Activated T-helper 2 cell treated with anti-CD3 and anti-CD28 coated beads, Interferon-gamma antibody, Interleukin-2, Interleukin-4, amounts not matched to agents 10 μg/mL and 5 μg/mL and 100 μg/mL, durations not matched to agents 14 hours and 24 hours and 36 hours (primary cell): ENCODE results near the gene TBCK. TPM values are rescaled to one million over a fixed set of nuclear protein-coding genes. Genes with fewer than 3 reads are reported as not detected.
"Not testable (repeated sequence)": the region's sequence is repeated elsewhere in the genome, so short reads cannot be mapped to it uniquely, and the experiment has no call there.

Experiments
- DNase-seq: peaks from one replicate; pipeline ENCODE4 v3.0.0; 2021; ENCODE audit warnings: low spot score
- H3K27ac Mint-ChIP-seq: one replicate; pipeline ENCODE4 v1.8.0; 2021; ENCODE audit warnings: mixed read lengths
- H3K27me3 Mint-ChIP-seq: one replicate; pipeline ENCODE4 v1.8.0; 2021; ENCODE audit warnings: low read depth, mixed read lengths
- H3K36me3 Mint-ChIP-seq: one replicate; pipeline ENCODE4 v1.8.0; 2021; ENCODE audit warnings: low read depth, mixed read lengths
- H3K4me1 Mint-ChIP-seq: one replicate; pipeline ENCODE4 v1.8.0; 2021; ENCODE audit warnings: low read depth, mixed read lengths
- H3K4me3 Mint-ChIP-seq: one replicate; pipeline ENCODE4 v1.8.0; 2021; ENCODE audit warnings: low read depth, mild to moderate bottlenecking, moderate library complexity, mixed read lengths
- H3K9me3 Mint-ChIP-seq: one replicate; pipeline ENCODE4 v1.8.0; 2021; ENCODE audit warnings: mixed read lengths
- intact Hi-C: fragments of 100-400 bp; cut with micrococcal nuclease; formaldehyde crosslinking; loops from one replicate; pipeline ENCODE4 v1.15.1; 2023
- total RNA-seq: library from RNA; stranded (reverse); gene quantifications from 2 replicates; pipeline ENCODE4 v1.2.3, GENCODE V29; 2022

The TBCK gene
- total RNA-seq, 1 donor from 2014 or later = 29.8 TPM

DNA sequence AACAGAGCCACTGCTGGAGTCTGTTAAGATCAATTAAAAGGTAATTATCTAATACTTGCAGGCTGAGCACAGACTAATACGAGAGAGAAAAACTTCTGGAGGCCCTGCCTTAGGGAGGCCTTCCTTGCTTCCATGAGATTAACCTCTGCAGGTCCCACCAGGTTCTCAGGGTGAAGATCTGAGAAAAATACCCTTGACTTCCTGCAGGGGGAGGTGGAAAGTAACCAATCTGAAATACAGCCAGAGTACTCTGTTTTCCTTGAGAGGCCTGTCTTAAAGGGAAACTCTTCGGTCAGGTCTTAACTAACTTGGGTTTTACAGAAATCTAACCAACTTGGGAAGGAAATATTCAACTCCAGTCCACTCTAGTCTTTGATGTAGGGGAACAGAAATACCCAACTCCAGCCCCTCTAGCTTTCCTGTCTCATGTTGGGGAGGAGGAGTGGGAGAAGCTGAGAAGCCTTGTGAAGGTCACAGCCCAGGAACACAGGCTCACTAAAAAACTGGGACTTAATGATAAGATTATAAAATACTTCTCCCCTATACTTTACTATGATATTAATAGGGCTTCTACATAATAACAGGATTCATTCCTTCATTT, 77.1 kb downstream of the TBCK start:
- H3K27ac Mint-ChIP-seq = no peak overlapping the region
- no peak for DNase-seq
- H3K4me1 Mint-ChIP-seq = no peaks in the 10 kb centered on the region
- intact Hi-C loops = no loop called here
- H3K27me3 Mint-ChIP-seq = no peaks in the 10 kb centered on the region
- no peaks in the 10 kb centered on the region for H3K9me3 Mint-ChIP-seq
- no peak overlapping the region for H3K4me3 Mint-ChIP-seq
- H3K36me3 Mint-ChIP-seq = peaks cover 12% of the 10 kb centered on the region

DNA sequence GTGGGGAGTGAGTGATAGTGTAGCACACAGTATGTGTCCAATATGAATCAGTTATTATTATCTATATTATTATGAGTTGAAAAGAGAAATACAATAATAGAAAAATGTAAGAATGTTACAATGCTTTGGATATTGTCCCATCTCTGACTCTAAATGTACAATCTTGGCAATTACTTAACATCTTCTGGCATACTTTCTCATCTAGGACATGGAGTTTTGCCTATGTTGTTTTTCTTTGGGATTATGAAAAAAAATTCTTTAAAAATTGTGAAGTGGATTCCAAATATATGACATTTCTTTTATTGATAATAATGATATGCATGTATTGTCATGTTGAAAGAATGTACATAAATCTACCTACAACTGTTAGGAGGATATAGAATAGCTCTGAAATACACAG, 84.1 kb downstream of the TBCK start:
- no peaks in the 10 kb centered on the region for H3K27me3 Mint-ChIP-seq
- no peaks in the 10 kb centered on the region for H3K4me1 Mint-ChIP-seq
- no peak overlapping the region for H3K27ac Mint-ChIP-seq
- no peak overlapping the region for H3K4me3 Mint-ChIP-seq
- H3K9me3 Mint-ChIP-seq = no peaks in the 10 kb centered on the region
- no peak for DNase-seq
- peaks cover 36% of the 10 kb centered on the region for H3K36me3 Mint-ChIP-seq
- intact Hi-C loops = no loop called here

DNA sequence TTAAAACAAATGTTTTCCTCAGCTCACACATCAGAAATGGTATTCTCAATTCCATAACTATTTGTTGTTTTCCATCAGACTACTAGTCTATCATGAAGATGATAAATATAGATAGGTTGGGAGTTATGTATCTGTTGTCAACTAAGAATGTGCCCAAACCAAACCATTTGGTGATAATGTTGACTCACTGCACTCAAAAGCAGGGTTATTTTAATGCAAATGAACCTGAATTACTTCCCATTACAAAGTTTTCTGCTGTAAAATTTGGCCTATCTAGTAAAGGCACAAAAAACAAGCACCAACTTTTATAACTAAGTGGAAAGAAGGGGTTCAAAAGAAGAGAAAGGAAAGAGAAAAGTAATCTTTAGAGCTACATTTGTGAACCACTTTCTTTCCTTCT, 93.5 kb downstream of the TBCK start:
- peaks cover 14% of the 10 kb centered on the region for H3K36me3 Mint-ChIP-seq
- no peak overlapping the region for H3K4me3 Mint-ChIP-seq
- no peak overlapping the region for H3K27ac Mint-ChIP-seq
- H3K4me1 Mint-ChIP-seq = no peaks in the 10 kb centered on the region
- H3K27me3 Mint-ChIP-seq = no peaks in the 10 kb centered on the region
- intact Hi-C loops = no loop called here
- no peak for DNase-seq
- H3K9me3 Mint-ChIP-seq = peaks cover 5% of the 10 kb centered on the region

DNA sequence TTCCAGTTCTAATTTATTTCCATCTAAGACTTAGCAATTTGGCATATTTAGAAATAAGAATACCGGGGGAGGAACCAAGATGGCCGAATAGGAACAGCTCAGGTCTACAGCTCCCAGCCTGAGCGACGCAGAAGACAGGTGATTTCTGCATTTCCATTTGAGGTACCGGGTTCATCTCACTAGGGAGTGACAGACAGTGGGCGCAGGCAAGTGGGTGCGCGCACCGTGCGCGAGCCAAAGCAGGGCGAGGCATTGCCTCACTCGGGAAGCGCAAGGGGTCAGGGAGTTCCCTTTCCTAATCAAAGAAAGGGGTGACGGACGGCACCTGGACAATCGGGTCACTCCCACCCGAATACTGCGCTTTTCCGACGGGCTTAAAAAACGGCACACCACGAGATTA, 102.7 kb downstream of the TBCK start:
- H3K4me3 Mint-ChIP-seq, H3K36me3 Mint-ChIP-seq, H3K27ac Mint-ChIP-seq, H3K27me3 Mint-ChIP-seq, H3K4me1 Mint-ChIP-seq, H3K9me3 Mint-ChIP-seq, intact Hi-C loops, DNase-seq: not testable (repeated sequence)

- Mint-ChIP-seq H3K36me3 (no peaks in the 10 kb centered on the region), H3K4me3 (no peak overlapping the region), H3K9me3 (no peaks in the 10 kb centered on the region), H3K4me1 (peaks cover 1% of the 10 kb centered on the region), H3K27me3 (no peaks in the 10 kb centered on the region), H3K27ac (no peak overlapping the region)
- intact Hi-C loops = no loop called here
- no peak for DNase-seq
These were observed 106.0 kb downstream of the TBCK start for GRCh38 chr4:106210021-106210420.

- intact Hi-C loops = no loop called here
- H3K4me1 Mint-ChIP-seq = peaks cover 1% of the 10 kb centered on the region
- no peaks in the 10 kb centered on the region for H3K27me3 Mint-ChIP-seq
- no peaks in the 10 kb centered on the region for H3K36me3 Mint-ChIP-seq
- no peak overlapping the region for H3K27ac Mint-ChIP-seq
- DNase-seq = no peak
- H3K9me3 Mint-ChIP-seq = no peaks in the 10 kb centered on the region
- H3K4me3 Mint-ChIP-seq = no peak overlapping the region
These were observed 107.2 kb downstream of the TBCK start for GRCh38 chr4:106208481-106209460.

GRCh38 chr4:106201373-106201772, 114.6 kb downstream of the TBCK start:
- no peak for DNase-seq
- H3K27me3 Mint-ChIP-seq = no peaks in the 10 kb centered on the region
- intact Hi-C loops = no loop called here
- H3K36me3 Mint-ChIP-seq = no peaks in the 10 kb centered on the region
- H3K4me1 Mint-ChIP-seq = no peaks in the 10 kb centered on the region
- no peak overlapping the region for H3K4me3 Mint-ChIP-seq
- H3K27ac Mint-ChIP-seq = no peak overlapping the region
- no peaks in the 10 kb centered on the region for H3K9me3 Mint-ChIP-seq

DNA sequence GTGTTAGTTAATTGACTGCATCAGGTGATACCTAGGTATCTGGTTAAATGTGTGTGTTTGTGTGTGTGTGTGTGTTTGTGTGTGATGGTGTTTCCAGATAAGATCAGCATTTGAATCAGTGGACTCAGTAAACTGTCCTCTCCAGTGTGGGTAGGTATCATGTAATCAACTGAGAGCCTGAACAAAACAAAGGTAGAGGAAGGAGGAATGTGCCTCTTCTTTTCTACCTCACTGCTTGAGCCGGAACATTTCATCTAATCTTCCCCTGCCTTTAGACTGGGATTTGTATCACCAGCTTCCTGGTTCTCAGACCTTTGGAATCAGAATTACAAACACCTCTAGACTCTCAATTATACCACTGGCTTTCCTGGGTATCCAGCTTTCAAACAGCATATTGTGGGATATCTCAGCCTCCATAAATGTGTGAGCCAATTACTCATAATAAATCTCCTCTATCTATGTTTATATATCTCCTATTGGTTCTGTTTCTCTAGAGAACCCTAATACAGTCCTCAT, 120.5 kb downstream of the TBCK start:
- Mint-ChIP-seq H3K36me3 (peaks cover 10% of the 10 kb centered on the region), H3K27me3 (no peaks in the 10 kb centered on the region), H3K4me1 (no peaks in the 10 kb centered on the region), H3K27ac (no peak overlapping the region), H3K9me3 (no peaks in the 10 kb centered on the region), H3K4me3 (no peak overlapping the region)
- DNase-seq = no peak
- intact Hi-C loops = no loop called here

DNA sequence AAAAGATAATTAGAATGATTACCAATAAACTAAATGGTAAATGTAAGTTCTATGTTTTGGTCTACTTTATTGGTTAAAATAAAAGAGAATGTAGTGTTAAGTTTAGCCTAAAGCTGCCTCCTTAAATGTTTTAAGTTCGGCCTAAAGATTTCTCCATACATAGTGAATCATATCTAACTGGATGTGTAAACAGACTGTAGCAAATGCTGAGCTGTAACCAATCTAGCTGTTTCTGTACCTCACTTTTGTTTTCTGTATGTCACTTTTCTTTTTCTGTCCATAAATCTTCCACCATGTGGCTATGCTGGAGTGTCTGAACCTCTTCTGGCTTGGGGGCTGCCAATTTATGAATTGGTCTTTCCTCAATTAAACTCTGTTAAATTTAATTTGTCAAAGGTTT, 121.2 kb downstream of the TBCK start:
- no peaks in the 10 kb centered on the region for H3K9me3 Mint-ChIP-seq
- DNase-seq = no peak
- no peak overlapping the region for H3K27ac Mint-ChIP-seq
- intact Hi-C loops = no loop called here
- H3K4me1 Mint-ChIP-seq = no peaks in the 10 kb centered on the region
- H3K4me3 Mint-ChIP-seq = no peak overlapping the region
- H3K27me3 Mint-ChIP-seq = no peaks in the 10 kb centered on the region
- H3K36me3 Mint-ChIP-seq = peaks cover 10% of the 10 kb centered on the region

DNA sequence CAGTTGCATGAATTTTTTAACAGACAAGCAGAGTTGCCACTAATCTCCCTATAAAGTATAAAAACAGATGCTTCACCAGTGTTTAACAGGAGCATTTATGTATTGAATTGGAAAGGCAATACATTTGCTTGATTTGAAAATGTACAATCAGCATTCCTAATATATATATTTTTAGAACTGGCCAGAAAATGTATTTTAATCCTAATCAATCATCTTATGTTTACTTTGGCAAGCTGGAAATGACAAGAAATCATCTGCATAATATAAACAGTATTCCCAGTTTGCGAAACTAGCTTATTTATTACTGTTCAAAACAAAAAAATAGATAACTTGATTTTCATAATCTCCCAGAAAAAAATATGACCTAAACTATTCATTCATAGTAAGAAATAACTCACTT, 123.9 kb downstream of the TBCK start:
- H3K4me3 Mint-ChIP-seq = no peak overlapping the region
- intact Hi-C loops = no loop called here
- DNase-seq = no peak
- no peak overlapping the region for H3K27ac Mint-ChIP-seq
- H3K4me1 Mint-ChIP-seq = no peaks in the 10 kb centered on the region
- no peaks in the 10 kb centered on the region for H3K27me3 Mint-ChIP-seq
- peaks cover 13% of the 10 kb centered on the region for H3K36me3 Mint-ChIP-seq
- H3K9me3 Mint-ChIP-seq = no peaks in the 10 kb centered on the region

- Mint-ChIP-seq H3K27me3 (no peaks in the 10 kb centered on the region), H3K4me1 (no peaks in the 10 kb centered on the region), H3K4me3 (no peak overlapping the region), H3K27ac (no peak overlapping the region), H3K9me3 (peaks cover 14% of the 10 kb centered on the region), H3K36me3 (peaks cover 31% of the 10 kb centered on the region)
- intact Hi-C loops = no loop called here
- no peak for DNase-seq
These were observed 129.8 kb downstream of the TBCK start for GRCh38 chr4:106186201-106186600.

DNA sequence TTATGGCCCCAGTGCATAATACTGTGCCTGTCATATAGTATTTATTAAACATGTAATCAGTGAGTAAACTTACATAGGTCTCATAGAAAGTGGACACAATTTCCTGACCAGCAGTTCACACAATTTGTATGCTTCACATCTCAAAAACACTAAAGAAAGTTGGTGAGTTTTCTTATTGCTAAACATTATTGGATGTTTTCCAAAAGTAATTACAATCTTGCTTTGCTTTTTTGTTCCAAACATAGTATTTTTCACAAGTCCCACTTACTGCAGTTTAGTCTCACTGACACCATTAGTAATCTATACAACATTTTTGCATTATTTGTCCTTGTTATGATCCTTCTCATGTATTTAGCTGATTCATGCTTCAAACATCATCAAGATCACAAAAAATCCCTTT, 132.5 kb downstream of the TBCK start:
- H3K4me3 Mint-ChIP-seq = no peak overlapping the region
- H3K27ac Mint-ChIP-seq = no peak overlapping the region
- intact Hi-C loops = no loop called here
- peaks cover 18% of the 10 kb centered on the region for H3K9me3 Mint-ChIP-seq
- DNase-seq = no peak
- H3K36me3 Mint-ChIP-seq = peaks cover 29% of the 10 kb centered on the region
- no peaks in the 10 kb centered on the region for H3K4me1 Mint-ChIP-seq
- H3K27me3 Mint-ChIP-seq = no peaks in the 10 kb centered on the region

GRCh38 chr4:106172861-106173260, 143.1 kb downstream of the TBCK start:
- Mint-ChIP-seq H3K9me3 (no peaks in the 10 kb centered on the region), H3K27me3 (no peaks in the 10 kb centered on the region), H3K4me1 (no peaks in the 10 kb centered on the region), H3K36me3 (peaks cover 5% of the 10 kb centered on the region), H3K27ac (no peak overlapping the region), H3K4me3 (no peak overlapping the region)
- intact Hi-C loops = no loop called here
- no peak for DNase-seq
